H1 (cell line): ENCODE data around the gene COL4A2. TPM values are rescaled to one million over a fixed set of nuclear protein-coding genes. Genes with fewer than 3 reads are reported as not detected.

Experiments
- EZH2 ChIP-seq: fragments of 200-600 bp; sonication (generic); IDR thresholded peaks from 2 replicates; pipeline ENCODE4 v1.7.1; 2012; ENCODE audit warnings: low read depth, mild to moderate bottlenecking, moderate library complexity, low read length, inconsistent platforms; ENCODE audit not compliant: severe bottlenecking
- FOSL1 ChIP-seq: IDR thresholded peaks from 2 replicates; pipeline ENCODE4 v1.6.1; 2011; ENCODE audit warnings: mild to moderate bottlenecking, low read depth, low read length, moderate library complexity; ENCODE audit not compliant: insufficient read depth
- GABPA ChIP-seq: IDR thresholded peaks from 2 replicates; pipeline ENCODE4 v1.6.1; 2011; ENCODE audit warnings: mild to moderate bottlenecking, low read length, moderate library complexity, borderline replicate concordance; ENCODE audit not compliant: insufficient read depth
- GTF2F1 ChIP-seq: IDR thresholded peaks from 2 replicates; pipeline ENCODE4 v1.6.1; 2012; ENCODE audit warnings: low read depth, low read length, improper control_type of control experiment, borderline replicate concordance
- MAFK ChIP-seq: IDR thresholded peaks from 2 replicates; pipeline ENCODE4 v1.6.1; 2012; ENCODE audit warnings: low read depth, mild to moderate bottlenecking, improper control_type of control experiment, low read length
- POLR2A ChIP-seq, 2 experiments: IDR thresholded peaks; 1 replicate in 1 of 2; 2 replicates in 1 of 2; pipeline ENCODE4 v1.6.1; 2011; ENCODE audit warnings: low read depth in 2 of 2, low read length in 2 of 2, mild to moderate bottlenecking in 2 of 2; ENCODE audit errors: control extremely low read depth in 1 of 2
- RFX5 ChIP-seq: IDR thresholded peaks from 2 replicates; pipeline ENCODE4 v1.6.1; 2011; ENCODE audit warnings: low read depth, low read length, improper control_type of control experiment, borderline replicate concordance
- SUZ12 ChIP-seq: fragments of 200-600 bp; sonication (generic); IDR thresholded peaks from 2 replicates; pipeline ENCODE4 v1.6.1; 2012; ENCODE audit warnings: mild to moderate bottlenecking, inconsistent platforms, low read length, moderate library complexity, mixed read lengths
- polyA plus RNA-seq, 7 experiments: library from polyadenylated mRNA; depleted of rRNA in 3 of 7; stranded (reverse) in 5 of 7; unstranded in 2 of 7; fragments of >200 nt in 5 of 7; fragments of 200-250 nt in 2 of 7; gene quantifications; 1 replicate in 5 of 7; 2 replicates in 1 of 7; 4 replicates in 1 of 7; pipeline versions ENCODE4 v1.2.1 to v1.2.3, GENCODE V29; 2011 to 2013; ENCODE audit warnings: missing spikeins in 2 of 7, mixed read lengths in 2 of 7
- total RNA-seq: library from RNA; stranded (reverse); fragmentation: NEBNext Ultra II Directional; extraction: Animal tissue kit (Norgen Biotek cat#: 25700); gene quantifications from 2 replicates; pipeline ENCODE4 v1.2.1, GENCODE V29; 2021
- TF ChIP-seq, protein P1 (sequence below): IDR thresholded peaks from 2 replicates; pipeline ENCODE4 v1.6.1; 2011; ENCODE audit warnings: low read length, improper control_type of control experiment

Gene COL4A2
- total and polyA plus RNA-seq, 2 of the 8 experiments (the other 6 are each of a cell fraction or from before 2014, with no cell fraction given): 80.4 to 87.3 TPM

DNA sequence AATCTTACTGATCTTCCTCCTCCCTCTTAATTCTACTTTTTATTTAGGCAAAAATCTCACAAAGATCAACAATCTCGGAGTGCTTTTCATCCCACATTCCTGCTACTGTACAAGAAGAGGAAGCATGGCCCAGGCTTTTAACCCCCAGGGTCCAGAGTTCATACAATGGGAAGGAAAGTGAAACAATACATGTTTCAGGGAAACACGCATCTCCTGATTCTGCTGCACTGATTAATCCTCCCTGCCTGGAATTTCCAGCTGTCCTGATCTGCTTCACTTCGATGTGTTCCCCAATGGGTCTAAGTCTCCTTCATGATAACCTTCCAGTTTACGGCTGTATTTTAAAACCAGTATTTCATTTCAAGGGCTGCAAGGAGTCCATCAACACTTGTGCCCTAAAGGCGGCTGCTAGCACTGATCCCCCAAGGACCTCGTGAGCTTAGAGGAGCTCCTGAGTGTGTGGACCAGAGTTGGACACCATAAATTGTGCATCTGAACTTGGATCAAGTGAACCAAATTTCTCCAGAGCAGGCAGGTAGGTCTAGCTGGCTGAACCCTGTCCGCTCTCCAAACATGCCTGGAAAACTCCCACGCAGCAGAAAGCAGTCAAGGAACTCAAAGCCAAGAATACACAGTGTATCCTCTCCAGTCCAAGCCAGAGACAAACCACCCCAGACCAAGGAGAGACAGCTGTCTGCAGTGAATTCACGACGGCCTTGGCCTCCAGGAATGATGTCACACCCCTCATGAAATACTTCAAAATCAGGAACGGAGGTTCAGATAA lies 44.4 kb upstream of the COL4A2 start (continued):
- TF ChIP-seq MAFK: no peak
- no peak for TF ChIP-seq GABPA
- no peak for TF ChIP-seq POLR2A (IDR thresholded peaks at IDR 0.05; ENCODE audit: control extremely low read depth in 1 of 2, low read depth in 2 of 2, low read length in 2 of 2)
- TF ChIP-seq SUZ12: no peak
- TF ChIP-seq FOSL1: no peak
- TF ChIP-seq, protein P1, sequence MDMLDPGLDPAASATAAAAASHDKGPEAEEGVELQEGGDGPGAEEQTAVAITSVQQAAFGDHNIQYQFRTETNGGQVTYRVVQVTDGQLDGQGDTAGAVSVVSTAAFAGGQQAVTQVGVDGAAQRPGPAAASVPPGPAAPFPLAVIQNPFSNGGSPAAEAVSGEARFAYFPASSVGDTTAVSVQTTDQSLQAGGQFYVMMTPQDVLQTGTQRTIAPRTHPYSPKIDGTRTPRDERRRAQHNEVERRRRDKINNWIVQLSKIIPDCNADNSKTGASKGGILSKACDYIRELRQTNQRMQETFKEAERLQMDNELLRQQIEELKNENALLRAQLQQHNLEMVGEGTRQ: no peak
- no peak for TF ChIP-seq GTF2F1
- no peak for TF ChIP-seq RFX5
- TF ChIP-seq EZH2: no peak
